HG02798 (cell line): ENCODE results near the gene PSME3IP1.
"Not testable (repeated sequence)": the region's sequence is repeated elsewhere in the genome, so short reads cannot be mapped to it uniquely, and the experiment has no call there.

Experiments used
- ATAC-seq: cut with Tn5 transposase; IDR thresholded peaks from one replicate; pipeline ENCODE4 v1.9.1; 2021; ENCODE audit warnings: mild to moderate bottlenecking; ENCODE audit not compliant: unreplicated experiment, poor library complexity

The PSME3IP1 gene

DNA sequence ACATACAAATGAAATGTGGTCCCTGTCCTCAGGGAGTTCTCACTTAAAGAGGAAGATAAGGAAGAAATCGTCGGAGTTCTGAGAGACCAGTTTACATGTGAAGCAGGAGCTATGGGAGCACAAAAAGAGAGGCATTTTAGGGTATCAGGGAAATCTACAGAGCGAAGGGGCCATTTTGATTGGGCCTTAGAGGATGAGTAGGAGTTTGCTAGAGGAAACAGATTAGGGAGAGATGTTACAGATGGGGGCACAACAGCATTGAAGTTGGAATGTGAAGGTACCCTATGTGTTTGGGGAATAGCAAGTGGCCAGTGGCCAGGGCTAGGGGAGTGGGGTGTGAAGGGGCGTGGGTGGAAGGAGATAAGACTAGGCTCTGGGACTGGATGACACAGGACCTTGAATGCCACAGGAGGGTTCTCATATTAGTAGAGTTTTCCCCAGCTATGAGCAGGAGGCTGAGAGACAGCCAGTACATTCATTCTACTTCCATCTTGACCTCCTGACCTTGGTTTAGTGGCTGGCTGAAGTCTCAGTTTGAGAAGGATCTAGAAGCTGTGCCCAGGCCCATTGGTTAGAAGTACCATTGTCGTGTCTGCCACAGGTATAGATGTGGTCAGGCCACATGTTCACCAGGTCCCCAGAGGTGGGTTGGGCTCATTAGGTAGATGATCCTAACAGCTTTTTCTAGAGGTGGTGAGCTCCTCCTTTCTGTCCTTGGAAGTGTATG, 58.6 kb downstream of the PSME3IP1 start:
- ATAC-seq, result peak; percentile 54

DNA sequence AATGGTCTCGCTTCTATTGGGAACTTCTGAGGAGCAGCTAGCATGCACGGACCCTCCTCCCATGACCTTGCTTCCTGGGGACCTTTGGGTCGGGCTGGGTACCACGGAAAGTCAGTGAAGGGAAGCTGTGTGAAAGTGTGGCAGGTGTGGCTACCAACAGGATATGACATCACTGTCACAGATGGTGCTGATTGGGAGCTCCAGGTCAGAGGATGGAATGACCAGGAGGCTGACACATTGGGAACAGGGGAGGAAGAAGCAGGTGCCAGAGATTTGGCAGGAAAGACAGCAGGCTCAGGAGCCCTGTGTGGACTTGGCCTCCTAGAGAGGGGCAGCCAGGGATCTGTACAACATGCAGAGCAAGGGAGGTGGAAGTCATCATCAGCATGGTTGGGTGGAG, 59.4 kb downstream of the PSME3IP1 start:
- ATAC-seq, result no peak

GRCh38 chr16:57125969-57126368, 59.9 kb downstream of the PSME3IP1 start:
- ATAC-seq, result no peak

- ATAC-seq, result no peak
These were observed 60.5 kb downstream of the PSME3IP1 start for GRCh38 chr16:57125376-57125775.

- no peak for ATAC-seq
These were observed 61.7 kb downstream of the PSME3IP1 start for GRCh38 chr16:57123974-57124674.

DNA sequence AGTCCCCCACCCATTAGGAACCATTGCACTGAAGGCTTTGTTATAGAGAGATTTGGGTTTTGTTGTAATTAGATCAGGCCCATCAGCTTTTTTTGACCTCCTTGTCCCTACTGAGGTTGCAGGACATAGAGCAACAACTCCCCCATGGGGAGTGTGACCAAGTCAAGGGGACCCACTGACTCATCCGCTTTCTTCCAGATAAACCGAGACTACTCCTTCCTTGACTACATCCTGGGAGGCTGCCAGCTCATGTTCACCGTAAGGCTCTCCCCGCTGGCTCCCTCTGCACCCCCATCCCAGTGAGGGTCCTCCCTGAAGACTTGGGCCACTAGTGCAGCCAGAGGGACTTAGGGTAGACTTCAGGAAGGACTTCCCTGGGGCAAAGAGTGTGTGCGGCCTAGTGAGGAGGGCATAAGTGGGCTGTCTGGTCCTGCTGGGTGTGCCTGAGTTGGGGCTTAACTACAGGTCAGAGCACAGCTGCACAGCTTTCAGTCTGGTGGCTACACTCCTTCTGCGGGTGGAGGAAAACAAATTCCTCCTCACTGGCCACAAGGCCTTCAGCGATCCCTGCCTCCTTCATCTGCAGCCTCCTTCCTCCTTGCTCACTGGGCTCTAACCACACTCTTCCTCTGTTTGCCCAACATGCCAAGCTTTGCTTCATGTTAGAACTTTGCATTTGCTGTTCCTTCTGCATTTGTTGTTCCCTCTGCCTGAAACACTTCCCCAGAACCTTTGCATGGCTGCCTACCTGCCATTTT, 62.4 kb downstream of the PSME3IP1 start:
- ATAC-seq, result no peak

DNA sequence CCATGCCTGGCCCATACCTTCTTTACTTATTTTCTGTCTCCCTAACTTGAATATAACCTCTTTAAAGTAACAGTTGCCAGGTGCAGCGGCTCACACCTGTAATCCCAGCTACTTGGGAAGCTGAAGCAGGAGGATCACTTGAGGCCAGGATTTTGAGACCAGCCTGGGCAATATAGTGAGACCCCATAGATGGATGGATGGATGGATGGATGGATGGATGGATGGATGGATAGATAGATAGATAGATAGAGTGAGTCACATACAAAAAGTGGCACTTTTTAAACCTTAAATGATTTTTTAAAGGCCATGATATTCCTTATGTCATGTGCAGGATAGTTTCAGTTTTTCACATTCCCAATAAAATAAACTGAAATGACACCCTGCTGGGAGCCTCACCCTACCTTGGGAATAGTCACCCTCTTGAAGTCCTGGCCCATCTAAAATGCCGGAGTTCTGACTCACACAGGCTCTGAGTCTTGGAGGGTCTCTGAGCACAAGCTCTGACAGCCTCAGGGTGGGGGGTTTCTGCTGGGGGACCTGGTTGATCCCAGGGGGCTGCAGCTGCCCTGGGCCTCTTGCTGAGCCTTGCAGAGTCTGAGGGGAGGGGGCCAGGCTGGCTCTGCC, 67.3 kb downstream of the PSME3IP1 start:
- no peak for ATAC-seq

GRCh38 chr16:57115514-57116182, 70.2 kb downstream of the PSME3IP1 start:
- ATAC-seq, result no peak

DNA sequence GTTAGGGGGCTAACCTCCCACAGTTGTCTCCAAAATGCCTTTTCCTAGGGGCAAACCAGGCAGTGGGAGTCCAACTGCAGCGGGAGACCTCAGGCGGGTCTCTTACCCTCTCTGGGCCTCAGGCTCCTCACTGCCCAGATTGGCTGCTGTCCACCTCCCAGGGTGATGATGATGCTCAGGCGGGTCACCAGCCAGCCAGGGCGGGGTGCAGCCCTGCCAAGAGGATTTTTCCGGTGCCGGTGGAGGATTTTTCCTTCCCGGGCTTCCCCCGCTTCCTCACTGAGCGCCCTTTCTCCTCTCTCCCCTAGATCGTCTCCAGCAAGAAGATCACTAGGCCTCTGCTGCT, 70.7 kb downstream of the PSME3IP1 start:
- no peak for ATAC-seq

- ATAC-seq, result no peak
These were observed 72.2 kb downstream of the PSME3IP1 start for GRCh38 chr16:57113664-57114063.

- no peak for ATAC-seq
These were observed 72.8 kb downstream of the PSME3IP1 start for GRCh38 chr16:57113042-57113453.

DNA sequence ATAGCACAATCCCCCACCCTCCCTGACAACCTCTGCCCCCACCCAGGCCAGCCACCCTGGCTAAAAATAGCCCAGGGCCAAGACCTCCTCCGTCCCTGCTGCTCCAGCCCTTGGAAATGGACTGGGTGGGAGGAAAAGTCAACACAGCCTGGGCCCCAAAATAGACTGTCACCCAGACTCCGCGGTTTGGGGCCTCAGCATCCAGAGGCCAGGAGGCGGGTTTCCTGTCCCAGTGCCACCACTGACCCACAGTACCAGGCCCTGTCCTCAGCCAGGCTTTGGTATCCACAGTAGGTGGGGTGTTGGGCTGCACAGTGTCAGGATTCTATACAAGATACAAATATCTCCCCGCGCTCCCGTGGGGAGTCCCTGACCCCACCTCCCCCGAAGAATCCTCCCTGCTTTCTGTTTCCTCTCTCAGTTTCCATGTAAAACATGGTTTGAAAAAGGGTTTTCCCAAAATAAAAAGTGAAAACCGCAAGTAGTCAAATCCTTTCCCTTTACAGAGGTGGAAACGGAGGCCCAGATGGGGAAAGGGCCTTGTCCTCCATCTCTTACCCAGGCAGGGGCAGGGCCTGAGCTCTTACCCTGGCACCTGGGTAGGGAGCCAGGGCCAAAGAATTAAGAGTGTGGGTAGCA, 73.3 kb downstream of the PSME3IP1 start:
- peak; percentile 37 for ATAC-seq

- no peak for ATAC-seq
These were observed 74.4 kb downstream of the PSME3IP1 start for GRCh38 chr16:57111420-57111819.

- ATAC-seq, result no peak
These were observed 74.9 kb downstream of the PSME3IP1 start for GRCh38 chr16:57110937-57111336.

GRCh38 chr16:57109259-57110105, 76.4 kb downstream of the PSME3IP1 start:
- not testable (repeated sequence) for ATAC-seq

DNA sequence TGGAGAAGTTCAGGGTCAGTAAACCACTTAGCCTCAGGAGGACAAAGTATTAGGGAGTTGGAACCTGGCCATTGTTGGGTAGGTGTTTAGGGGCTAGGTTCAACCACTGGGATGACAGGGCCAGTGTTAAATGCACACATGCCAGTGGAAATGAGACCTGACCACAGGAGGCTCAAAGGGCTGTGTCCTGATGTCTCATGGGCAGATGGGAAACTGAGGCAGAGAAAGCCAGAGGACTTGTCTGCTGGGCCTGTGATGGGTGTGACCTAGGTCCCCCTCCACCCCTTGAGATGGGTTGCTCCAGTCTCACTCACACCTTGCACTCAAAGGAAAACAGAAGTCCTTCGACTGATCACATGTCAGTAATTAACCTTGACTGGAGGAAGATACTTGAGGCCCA, 77.4 kb downstream of the PSME3IP1 start:
- no peak for ATAC-seq

GRCh38 chr16:57107321-57107922, 78.4 kb downstream of the PSME3IP1 start:
- no peak for ATAC-seq

GRCh38 chr16:57106767-57107166, 79.1 kb downstream of the PSME3IP1 start:
- ATAC-seq, result no peak

GRCh38 chr16:57105184-57105583, 80.7 kb downstream of the PSME3IP1 start:
- no peak for ATAC-seq
